Neural cell (in vitro differentiated cells): ENCODE results near the gene LILRB4.
"Not testable (repeated sequence)": the region's sequence is repeated elsewhere in the genome, so short reads cannot be mapped to it uniquely, and the experiment has no call there.

ENCODE experiments used
- EZH2 ChIP-seq: fragments of 200-600, 300-800 bp; shearing (Covaris generic), sonication (generic); IDR thresholded peaks from 2 replicates; pipeline ENCODE4 v1.6.1; 2014; ENCODE audit warnings: antibody characterized with exemption, low read length, borderline replicate concordance, mild to moderate bottlenecking; ENCODE audit not compliant: insufficient read depth, poor library complexity, severe bottlenecking
- TAF1 ChIP-seq: IDR thresholded peaks from 2 replicates; pipeline ENCODE4 v1.6.1; 2012; ENCODE audit warnings: low read depth
- TF ChIP-seq, protein P1 (sequence below): fragments of 450-650 bp; IDR thresholded peaks from 2 replicates; pipeline ENCODE4 v1.5.1; 2014; ENCODE audit warnings: antibody characterized with exemption, mild to moderate bottlenecking, moderate library complexity; ENCODE audit not compliant: poor library complexity, severe bottlenecking
- TF ChIP-seq, protein P2 (sequence below): IDR thresholded peaks from 2 replicates; pipeline ENCODE4 v1.6.1; 2012; ENCODE audit warnings: borderline replicate concordance

DNA sequence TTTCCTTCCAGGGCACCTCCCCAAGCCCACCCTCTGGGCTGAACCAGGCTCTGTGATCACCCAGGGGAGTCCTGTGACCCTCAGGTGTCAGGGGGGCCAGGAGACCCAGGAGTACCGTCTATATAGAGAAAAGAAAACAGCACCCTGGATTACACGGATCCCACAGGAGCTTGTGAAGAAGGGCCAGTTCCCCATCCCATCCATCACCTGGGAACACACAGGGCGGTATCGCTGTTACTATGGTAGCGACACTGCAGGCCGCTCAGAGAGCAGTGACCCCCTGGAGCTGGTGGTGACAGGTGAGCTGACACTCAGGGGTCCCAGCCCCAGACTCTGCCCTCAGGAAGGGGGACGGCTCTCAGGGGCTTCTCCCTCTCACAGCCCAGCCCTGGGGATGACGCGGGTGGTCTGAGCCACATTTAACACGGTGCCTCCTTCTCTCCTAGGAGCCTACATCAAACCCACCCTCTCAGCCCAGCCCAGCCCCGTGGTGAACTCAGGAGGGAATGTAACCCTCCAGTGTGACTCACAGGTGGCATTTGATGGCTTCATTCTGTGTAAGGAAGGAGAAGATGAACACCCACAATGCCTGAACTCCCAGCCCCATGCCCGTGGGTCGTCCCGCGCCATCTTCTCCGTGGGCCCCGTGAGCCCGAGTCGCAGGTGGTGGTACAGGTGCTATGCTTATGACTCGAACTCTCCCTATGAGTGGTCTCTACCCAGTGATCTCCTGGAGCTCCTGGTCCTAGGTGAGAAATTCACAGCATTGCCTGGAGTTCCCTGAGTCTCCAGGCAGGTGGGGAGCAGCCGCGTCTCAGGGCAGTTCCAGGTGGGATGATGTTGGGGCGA, 31.1 kb upstream of the LILRB4 start:
- TF ChIP-seq, protein P1, sequence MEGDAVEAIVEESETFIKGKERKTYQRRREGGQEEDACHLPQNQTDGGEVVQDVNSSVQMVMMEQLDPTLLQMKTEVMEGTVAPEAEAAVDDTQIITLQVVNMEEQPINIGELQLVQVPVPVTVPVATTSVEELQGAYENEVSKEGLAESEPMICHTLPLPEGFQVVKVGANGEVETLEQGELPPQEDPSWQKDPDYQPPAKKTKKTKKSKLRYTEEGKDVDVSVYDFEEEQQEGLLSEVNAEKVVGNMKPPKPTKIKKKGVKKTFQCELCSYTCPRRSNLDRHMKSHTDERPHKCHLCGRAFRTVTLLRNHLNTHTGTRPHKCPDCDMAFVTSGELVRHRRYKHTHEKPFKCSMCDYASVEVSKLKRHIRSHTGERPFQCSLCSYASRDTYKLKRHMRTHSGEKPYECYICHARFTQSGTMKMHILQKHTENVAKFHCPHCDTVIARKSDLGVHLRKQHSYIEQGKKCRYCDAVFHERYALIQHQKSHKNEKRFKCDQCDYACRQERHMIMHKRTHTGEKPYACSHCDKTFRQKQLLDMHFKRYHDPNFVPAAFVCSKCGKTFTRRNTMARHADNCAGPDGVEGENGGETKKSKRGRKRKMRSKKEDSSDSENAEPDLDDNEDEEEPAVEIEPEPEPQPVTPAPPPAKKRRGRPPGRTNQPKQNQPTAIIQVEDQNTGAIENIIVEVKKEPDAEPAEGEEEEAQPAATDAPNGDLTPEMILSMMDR, result not testable (repeated sequence)
- TF ChIP-seq, protein P2, sequence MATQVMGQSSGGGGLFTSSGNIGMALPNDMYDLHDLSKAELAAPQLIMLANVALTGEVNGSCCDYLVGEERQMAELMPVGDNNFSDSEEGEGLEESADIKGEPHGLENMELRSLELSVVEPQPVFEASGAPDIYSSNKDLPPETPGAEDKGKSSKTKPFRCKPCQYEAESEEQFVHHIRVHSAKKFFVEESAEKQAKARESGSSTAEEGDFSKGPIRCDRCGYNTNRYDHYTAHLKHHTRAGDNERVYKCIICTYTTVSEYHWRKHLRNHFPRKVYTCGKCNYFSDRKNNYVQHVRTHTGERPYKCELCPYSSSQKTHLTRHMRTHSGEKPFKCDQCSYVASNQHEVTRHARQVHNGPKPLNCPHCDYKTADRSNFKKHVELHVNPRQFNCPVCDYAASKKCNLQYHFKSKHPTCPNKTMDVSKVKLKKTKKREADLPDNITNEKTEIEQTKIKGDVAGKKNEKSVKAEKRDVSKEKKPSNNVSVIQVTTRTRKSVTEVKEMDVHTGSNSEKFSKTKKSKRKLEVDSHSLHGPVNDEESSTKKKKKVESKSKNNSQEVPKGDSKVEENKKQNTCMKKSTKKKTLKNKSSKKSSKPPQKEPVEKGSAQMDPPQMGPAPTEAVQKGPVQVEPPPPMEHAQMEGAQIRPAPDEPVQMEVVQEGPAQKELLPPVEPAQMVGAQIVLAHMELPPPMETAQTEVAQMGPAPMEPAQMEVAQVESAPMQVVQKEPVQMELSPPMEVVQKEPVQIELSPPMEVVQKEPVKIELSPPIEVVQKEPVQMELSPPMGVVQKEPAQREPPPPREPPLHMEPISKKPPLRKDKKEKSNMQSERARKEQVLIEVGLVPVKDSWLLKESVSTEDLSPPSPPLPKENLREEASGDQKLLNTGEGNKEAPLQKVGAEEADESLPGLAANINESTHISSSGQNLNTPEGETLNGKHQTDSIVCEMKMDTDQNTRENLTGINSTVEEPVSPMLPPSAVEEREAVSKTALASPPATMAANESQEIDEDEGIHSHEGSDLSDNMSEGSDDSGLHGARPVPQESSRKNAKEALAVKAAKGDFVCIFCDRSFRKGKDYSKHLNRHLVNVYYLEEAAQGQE, result not testable (repeated sequence)
- not testable (repeated sequence) for TF ChIP-seq TAF1, EZH2
